Caco-2 (cell line): ENCODE measurements around the gene PCDHGA5. TPM values are rescaled to one million over a fixed set of nuclear protein-coding genes. Genes with fewer than 3 reads are reported as not detected.
A peak's percentile ranks its signal among the peaks of the same experiment; 100 is the strongest.
"Not testable (repeated sequence)": the region's sequence is repeated elsewhere in the genome, so short reads cannot be mapped to it uniquely, and the experiment has no call there.

Source experiments
- BruUV-seq: library from RNA; stranded (reverse); fragments of 400-500 nt; replicated peaks from 2 replicates; lab custom pipeline; 2021; lab: Mats Ljungman, UMichigan
- CTCF ChIA-PET: fragments of 300-600 bp; sonication (Branson Sonifier 250); formaldehyde crosslinking; loops from one replicate; lab custom pipeline; 2022; ENCODE audit warnings: antibody characterized with exemption; lab: Charles Lee
- POLR2A ChIA-PET: fragments of 300-600 bp; sonication (Branson Sonifier 250); formaldehyde crosslinking; loops from one replicate; lab custom pipeline; 2022; ENCODE audit warnings: antibody characterized with exemption; lab: Charles Lee
- DNase-seq, 2 experiments: peaks; one replicate each; pipeline versions ENCODE4 v3.0.0 to v3.0.0-alpha.2; 2020 to 2022
- H3K27me3 ChIP-seq: replicated peaks from 2 replicates; pipeline ENCODE4 v1.6.0; 2011; ENCODE audit warnings: low read length; ENCODE audit not compliant: control insufficient read depth, insufficient read depth
- H3K36me3 ChIP-seq: 2 replicates; pipeline ENCODE4 v1.5.1; 2011; ENCODE audit warnings: low read length; ENCODE audit not compliant: control insufficient read depth, insufficient read depth
- H3K4me1 ChIP-seq: fragments of 250-450 bp; sonication (Bioruptor Pico); 2 replicates; pipeline ENCODE4 v1.5.1; 2020; ENCODE audit warnings: mild to moderate bottlenecking
- H3K4me3 ChIP-seq: 2 replicates; pipeline ENCODE4 v1.5.1; 2011; ENCODE audit warnings: low read depth, mild to moderate bottlenecking, control low read depth, low read length
- H3K9me3 ChIP-seq: fragments of 250-450 bp; sonication (Bioruptor Pico); 2 replicates; pipeline ENCODE4 v1.5.1; 2020; ENCODE audit warnings: mild to moderate bottlenecking, moderate library complexity
- H3K27ac Mint-ChIP-seq: one replicate; pipeline ENCODE4 v1.8.0; 2022; ENCODE audit warnings: mixed read lengths; ENCODE audit not compliant: unreplicated experiment
- H3K27me3 Mint-ChIP-seq: one replicate; pipeline ENCODE4 v1.8.0; 2022; ENCODE audit warnings: mixed read lengths; ENCODE audit not compliant: insufficient read depth, unreplicated experiment
- H3K36me3 Mint-ChIP-seq: one replicate; pipeline ENCODE4 v1.8.0; 2022; ENCODE audit warnings: mild to moderate bottlenecking, mixed read lengths; ENCODE audit not compliant: insufficient read depth, unreplicated experiment
- H3K4me1 Mint-ChIP-seq: one replicate; pipeline ENCODE4 v1.8.0; 2022; ENCODE audit warnings: low read depth, mixed read lengths; ENCODE audit not compliant: unreplicated experiment
- H3K4me3 Mint-ChIP-seq: one replicate; pipeline ENCODE4 v1.8.0; 2022; ENCODE audit warnings: mild to moderate bottlenecking, moderate library complexity, mixed read lengths; ENCODE audit not compliant: unreplicated experiment
- H3K9me3 Mint-ChIP-seq: one replicate; pipeline ENCODE4 v1.8.0; 2022; ENCODE audit warnings: mixed read lengths; ENCODE audit not compliant: unreplicated experiment
- CTCF ChIP-seq, 2 experiments: fragments of 200-600 bp in 1 of 2; IDR thresholded peaks; 1 replicate in 1 of 2; 2 replicates in 1 of 2; pipeline versions ENCODE4 v1.5.1 to v1.8.0; 2011 to 2022; ENCODE audit warnings: antibody characterized with exemption in 1 of 2, control low read depth in 1 of 2, inconsistent platforms in 1 of 2, low read depth in 1 of 2, low read length in 1 of 2, mild to moderate bottlenecking in 1 of 2, moderate library complexity in 1 of 2; ENCODE audit not compliant: insufficient read depth in 1 of 2, severe bottlenecking in 1 of 2, unreplicated experiment in 1 of 2
- intact Hi-C: fragments of 100-400 bp; cut with micrococcal nuclease; formaldehyde crosslinking; loops from one replicate; pipeline ENCODE4 v1.10.0; 2022; ENCODE audit not compliant: unreplicated experiment
- total RNA-seq: library from RNA; stranded (reverse); gene quantifications from 2 replicates; pipeline ENCODE4 v1.2.3, GENCODE V29; 2022

Gene PCDHGA5
- total RNA-seq, 1 experiment from 2014 or later: 0.57 TPM

- no peaks in the 10 kb centered on the region for H3K4me1 ChIP-seq
- H3K27me3 Mint-ChIP-seq: no peaks in the 10 kb centered on the region
- peak overlapping the region; percentile 93 for H3K4me3 Mint-ChIP-seq
- TF ChIP-seq CTCF (IDR thresholded peaks at IDR 0.05; ENCODE audit: insufficient read depth in 1 of 2, low read depth in 1 of 2, low read length in 1 of 2, severe bottlenecking in 1 of 2, unreplicated experiment in 1 of 2): peak; percentile 80 to 85
- intact Hi-C loops: loop anchor here (1.0 to 2.0 kb wide), 4 partner anchors 33 to 238 kb away; partner anchors contain the start of gene PCDHGB2
- BruUV-seq: TSS peak; percentile 61
- no peaks in the 10 kb centered on the region for H3K9me3 ChIP-seq
- no peaks in the 10 kb centered on the region for H3K27me3 ChIP-seq
- H3K27ac Mint-ChIP-seq: peak overlapping the region; percentile 88
- ChIA-PET POLR2A (no interaction called here), CTCF (interaction anchor here (0.9 to 1.5 kb wide), 2 partner anchors 87 to 238 kb away, joined by 3 to 4 read pairs; partner anchors contain the start of gene PCDHGA10)
- peak overlapping the region; percentile 39 for H3K4me3 ChIP-seq
- H3K9me3 Mint-ChIP-seq: no peaks in the 10 kb centered on the region
- no peaks in the 10 kb centered on the region for H3K36me3 ChIP-seq
- no peaks in the 10 kb centered on the region for H3K36me3 Mint-ChIP-seq
- DNase-seq: peak; percentile 82 to 85
- H3K4me1 Mint-ChIP-seq: no peaks in the 10 kb centered on the region
Measured at GRCh38 chr5:141326088-141326854, 37.7 kb upstream of the PCDHGA5 start.

GRCh38 chr5:141328231-141328630 lies 35.7 kb upstream of the PCDHGA5 start:
- no peak overlapping the region for H3K4me3 Mint-ChIP-seq
- H3K27me3 Mint-ChIP-seq: no peaks in the 10 kb centered on the region
- Histone ChIP-seq H3K27me3 (no peaks in the 10 kb centered on the region), H3K36me3 (no peaks in the 10 kb centered on the region), H3K4me1 (no peaks in the 10 kb centered on the region), H3K4me3 (no peak overlapping the region), H3K9me3 (no peaks in the 10 kb centered on the region)
- no peak for TF ChIP-seq CTCF (IDR thresholded peaks at IDR 0.05; ENCODE audit: insufficient read depth in 1 of 2, low read depth in 1 of 2, low read length in 1 of 2, severe bottlenecking in 1 of 2, unreplicated experiment in 1 of 2)
- POLR2A ChIA-PET: no interaction called here
- CTCF ChIA-PET: interaction anchor here (0.8 to 1.1 kb wide), 2 partner anchors 236 to 239 kb away, joined by 3 read pairs; no protein-coding TSS in a partner anchor
- DNase-seq: no peak
- H3K4me1 Mint-ChIP-seq: no peaks in the 10 kb centered on the region
- BruUV-seq: no TSS peak
- intact Hi-C loops: no loop called here
- H3K36me3 Mint-ChIP-seq: no peaks in the 10 kb centered on the region
- no peak overlapping the region for H3K27ac Mint-ChIP-seq
- no peaks in the 10 kb centered on the region for H3K9me3 Mint-ChIP-seq

GRCh38 chr5:141330299-141331080 lies 33.5 kb upstream of the PCDHGA5 start, which contains the start of gene PCDHGA1:
Gene PCDHGA1 (plus strand): TSS chr5:141330514.
- no peak for DNase-seq
- POLR2A ChIA-PET: interaction anchor here (1.0 kb wide), 1 partner anchor 10 kb away, joined by 9 read pairs; the partner anchor contains the start of gene TAF7
- Mint-ChIP-seq H3K4me3 (no peak within 1 kb of the TSS), H3K36me3 (no peaks in the 10 kb centered on the region), H3K9me3 (no peaks in the 10 kb centered on the region), H3K27ac (no peak within 1 kb of the TSS), H3K27me3 (no peaks in the 10 kb centered on the region), H3K4me1 (no peaks in the 10 kb centered on the region)
- intact Hi-C loops: no loop called here
- no TSS peak for BruUV-seq
- no peaks in the 10 kb centered on the region for H3K36me3 ChIP-seq
- CTCF ChIA-PET: interaction anchor here (0.7 to 1.1 kb wide), 3 partner anchors 10 to 233 kb away, joined by 3 to 4 read pairs (median 3); partner anchors contain the start of gene TAF7
- H3K4me3 ChIP-seq: no peak within 1 kb of the TSS
- no peaks in the 10 kb centered on the region for H3K4me1 ChIP-seq
- H3K9me3 ChIP-seq: peaks cover 3% of the 10 kb centered on the region; the same call in 1 of the 2 replicates
- TF ChIP-seq CTCF (IDR thresholded peaks at IDR 0.05; ENCODE audit: insufficient read depth in 1 of 2, low read depth in 1 of 2, low read length in 1 of 2, severe bottlenecking in 1 of 2, unreplicated experiment in 1 of 2): peak in 1 of 2 experiments; percentile 15
- no peaks in the 10 kb centered on the region for H3K27me3 ChIP-seq

GRCh38 chr5:141332571-141332970 lies 31.4 kb upstream of the PCDHGA5 start:
- POLR2A ChIA-PET, intact Hi-C loops, H3K27me3 Mint-ChIP-seq, DNase-seq, H3K36me3 Mint-ChIP-seq, H3K4me1 Mint-ChIP-seq, H3K4me1 ChIP-seq, H3K4me3 Mint-ChIP-seq, H3K36me3 ChIP-seq, H3K9me3 ChIP-seq, BruUV-seq, CTCF ChIA-PET, H3K27ac Mint-ChIP-seq, H3K4me3 ChIP-seq, H3K27me3 ChIP-seq, H3K9me3 Mint-ChIP-seq: not testable (repeated sequence)
